Measurements from ENCODE around the gene YPEL4. TPM values are rescaled to one million over a fixed set of nuclear protein-coding genes. Genes with fewer than 3 reads are reported as not detected.

Gene YPEL4
- total RNA-seq, 1 experiment from 2014 or later: 0.28 TPM

DNA sequence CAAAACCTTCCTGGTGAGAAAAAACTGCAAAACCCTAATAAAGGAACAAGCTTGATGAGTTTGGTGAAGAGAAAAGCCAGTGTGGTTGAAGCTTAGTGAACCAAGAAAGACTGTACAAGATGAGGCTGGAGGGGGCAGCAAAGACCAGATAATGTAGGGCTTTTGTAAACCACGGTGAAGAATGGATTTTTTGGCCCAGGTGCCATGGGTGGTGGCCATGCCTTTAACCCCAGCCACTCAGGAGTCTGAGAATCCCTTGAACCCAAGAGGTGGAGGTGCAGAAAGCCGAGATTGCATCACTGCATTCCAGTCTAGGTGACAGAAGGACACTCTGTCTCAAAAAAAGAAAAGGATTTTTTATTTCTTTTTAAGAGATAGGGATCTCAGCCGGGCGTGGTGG is 13.2 kb upstream of the YPEL4 start:
- Mint-ChIP-seq H3K27me3 (ENCODE audit: unreplicated experiment) (no peaks in the 10 kb centered on the region), H3K36me3 (ENCODE audit: insufficient read depth, unreplicated experiment) (peaks cover 32% of the 10 kb centered on the region), H3K4me1 (ENCODE audit: low read depth, unreplicated experiment) (peaks cover 7% of the 10 kb centered on the region), H3K27ac (ENCODE audit: unreplicated experiment) (no peak overlapping the region), H3K4me3 (ENCODE audit: low read depth, unreplicated experiment) (no peak overlapping the region), H3K9me3 (ENCODE audit: low read depth, unreplicated experiment) (no peaks in the 10 kb centered on the region)
- no peak for TF ChIP-seq CTCF (IDR thresholded peaks at IDR 0.05; ENCODE audit: unreplicated experiment)
- DNase-seq: no peak
- intact Hi-C loops (cut with micrococcal nuclease; ENCODE audit: unreplicated experiment): loop anchor here (10.0 kb wide), 1 partner anchor 122 kb away; no protein-coding TSS in a partner anchor
- CTCF ChIA-PET: interaction anchor here (0.7 kb wide), 2 partner anchors 137 to 623 kb away, joined by 3 to 4 read pairs; no protein-coding TSS in a partner anchor
- BruUV-seq (replicated peaks): no TSS peak

GRCh38 chr11:57659669-57660068 is 10.0 kb upstream of the YPEL4 start:
- no peak overlapping the region for H3K27ac Mint-ChIP-seq (ENCODE audit: unreplicated experiment)
- BruUV-seq (replicated peaks): no TSS peak
- H3K4me3 Mint-ChIP-seq (ENCODE audit: low read depth, unreplicated experiment): no peak overlapping the region
- peaks cover 25% of the 10 kb centered on the region for H3K36me3 Mint-ChIP-seq (ENCODE audit: insufficient read depth, unreplicated experiment)
- no peak for TF ChIP-seq CTCF (IDR thresholded peaks at IDR 0.05; ENCODE audit: unreplicated experiment)
- CTCF ChIA-PET: no interaction called here
- no peak for DNase-seq
- intact Hi-C loops (cut with micrococcal nuclease; ENCODE audit: unreplicated experiment): loop anchor here (10.0 kb wide), 1 partner anchor 125 kb away; no protein-coding TSS in a partner anchor
- H3K27me3 Mint-ChIP-seq (ENCODE audit: unreplicated experiment): no peaks in the 10 kb centered on the region
- no peaks in the 10 kb centered on the region for H3K9me3 Mint-ChIP-seq (ENCODE audit: low read depth, unreplicated experiment)
- peaks cover 8% of the 10 kb centered on the region for H3K4me1 Mint-ChIP-seq (ENCODE audit: low read depth, unreplicated experiment)

DNA sequence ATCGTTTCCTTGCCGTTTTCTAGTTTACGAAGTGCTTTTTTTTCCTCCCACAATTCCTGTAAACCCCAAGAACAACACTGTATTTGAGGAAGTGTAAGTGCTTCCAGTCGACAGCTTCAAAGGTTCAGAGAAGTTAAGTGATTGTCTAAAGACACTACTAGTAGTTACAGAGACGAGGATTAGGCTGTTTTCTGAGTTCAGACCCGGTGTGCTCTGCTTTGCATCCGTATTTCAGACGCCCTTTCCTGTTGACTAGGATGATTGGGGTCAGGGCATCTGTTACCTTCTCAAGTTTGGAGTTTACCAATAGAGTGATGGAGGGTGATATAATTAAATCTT is 8.3 kb upstream of the YPEL4 start:
- BruUV-seq (replicated peaks): TSS peak; percentile 89
- Mint-ChIP-seq H3K4me3 (ENCODE audit: low read depth, unreplicated experiment) (peak overlapping the region; percentile 93), H3K27ac (ENCODE audit: unreplicated experiment) (peak overlapping the region; percentile 80), H3K27me3 (ENCODE audit: unreplicated experiment) (no peaks in the 10 kb centered on the region), H3K9me3 (ENCODE audit: low read depth, unreplicated experiment) (no peaks in the 10 kb centered on the region), H3K36me3 (ENCODE audit: insufficient read depth, unreplicated experiment) (peaks cover 25% of the 10 kb centered on the region), H3K4me1 (ENCODE audit: low read depth, unreplicated experiment) (peaks cover 8% of the 10 kb centered on the region)
- CTCF ChIA-PET: interaction anchor here (0.6 to 1.2 kb wide), 2 partner anchors 17 to 50 kb away, joined by 3 read pairs; no protein-coding TSS in a partner anchor
- intact Hi-C loops (cut with micrococcal nuclease; ENCODE audit: unreplicated experiment): no loop called here
- no peak for DNase-seq
- TF ChIP-seq CTCF (IDR thresholded peaks at IDR 0.05; ENCODE audit: unreplicated experiment): no peak

GRCh38 chr11:57657194-57658022 is 7.7 kb upstream of the YPEL4 start, which contains the start of gene CLP1:
TSS of gene CLP1 (plus strand) at chr11:57657762. CDS start at chr11:57659477, 1,715 bp downstream.
- no TSS peak for BruUV-seq (replicated peaks)
- H3K27ac Mint-ChIP-seq (ENCODE audit: unreplicated experiment): peak within 1 kb of the TSS; percentile 80
- CTCF ChIA-PET: interaction anchor here (0.6 to 1.2 kb wide), 2 partner anchors 16 to 50 kb away, joined by 3 read pairs; no protein-coding TSS in a partner anchor
- TF ChIP-seq CTCF (IDR thresholded peaks at IDR 0.05; ENCODE audit: unreplicated experiment): no peak
- no peaks in the 10 kb centered on the region for H3K27me3 Mint-ChIP-seq (ENCODE audit: unreplicated experiment)
- H3K4me3 Mint-ChIP-seq (ENCODE audit: low read depth, unreplicated experiment): peak within 1 kb of the TSS; percentile 93
- DNase-seq: peak; percentile 99
- no peaks in the 10 kb centered on the region for H3K9me3 Mint-ChIP-seq (ENCODE audit: low read depth, unreplicated experiment)
- H3K36me3 Mint-ChIP-seq (ENCODE audit: insufficient read depth, unreplicated experiment): peaks cover 25% of the 10 kb centered on the region
- intact Hi-C loops (cut with micrococcal nuclease; ENCODE audit: unreplicated experiment): loop anchor here (1.0 kb wide), 1 partner anchor 9 kb away; no protein-coding TSS in a partner anchor
- H3K4me1 Mint-ChIP-seq (ENCODE audit: low read depth, unreplicated experiment): peaks cover 8% of the 10 kb centered on the region
